K562 (cell line): ENCODE results near the gene ASPRV1. TPM values are rescaled to one million over a fixed set of nuclear protein-coding genes. Genes with fewer than 3 reads are reported as not detected.

ENCODE experiments used
- ATF1 ChIP-seq, 2 experiments: fragments of 450-650 bp in 1 of 2; IDR thresholded peaks; 2 replicates each; pipeline ENCODE4 v1.6.1; 2016; ENCODE audit warnings: missing compliant biosample characterization in 1 of 2, missing genetic modification characterization in 1 of 2
- DDX20 ChIP-seq: fragments of 450-650 bp; IDR thresholded peaks from 2 replicates; pipeline ENCODE4 v1.6.1; 2016; ENCODE audit warnings: missing genetic modification characterization, low read depth, mild to moderate bottlenecking, missing compliant biosample characterization, moderate library complexity
- DPF2 ChIP-seq: fragments of 450-650 bp; IDR thresholded peaks from 2 replicates; pipeline ENCODE4 v1.6.1; 2016
- E2F5 ChIP-seq: sonication (generic); formaldehyde crosslinking; IDR thresholded peaks from 2 replicates; pipeline ENCODE4 v1.8.0; 2022; ENCODE audit warnings: mild to moderate bottlenecking, missing genetic modification reagents
- ELF1 ChIP-seq: fragments of 200-800 bp; sonication (Bioruptor generic); IDR thresholded peaks from 2 replicates; pipeline ENCODE4 v1.6.1; 2016; ENCODE audit warnings: missing genetic modification characterization, missing compliant biosample characterization
- EP400 ChIP-seq: fragments of 450-650 bp; IDR thresholded peaks from 2 replicates; pipeline ENCODE4 v1.6.1; 2017; ENCODE audit warnings: antibody characterized with exemption, mild to moderate bottlenecking, moderate library complexity
- FOXK2 ChIP-seq, 2 experiments: fragments of 450-650 bp; IDR thresholded peaks in 1 of 2; conservative IDR thresholded peaks in 1 of 2; 2 replicates each; pipeline ENCODE4 v1.6.1; 2016; ENCODE audit warnings: low read depth in 2 of 2, mild to moderate bottlenecking in 1 of 2
- GATAD2B ChIP-seq: fragments of 450-650 bp; IDR thresholded peaks from 2 replicates; pipeline ENCODE4 v1.6.1; 2017; ENCODE audit warnings: mild to moderate bottlenecking, borderline replicate concordance
- MITF ChIP-seq: IDR thresholded peaks from 2 replicates; pipeline ENCODE4 v1.6.1; 2014; ENCODE audit warnings: antibody characterized with exemption
- MNT ChIP-seq, 2 experiments: fragments of 450-650 bp; conservative IDR thresholded peaks; 2 replicates each; pipeline ENCODE4 v1.6.1; 2017; ENCODE audit warnings: mild to moderate bottlenecking in 2 of 2, moderate library complexity in 2 of 2
- MTA1 ChIP-seq: fragments of 450-650 bp; IDR thresholded peaks from 2 replicates; pipeline ENCODE4 v1.6.1; 2017; ENCODE audit warnings: borderline replicate concordance
- PKNOX1 ChIP-seq: fragments of 450-650 bp; IDR thresholded peaks from 2 replicates; pipeline ENCODE4 v1.6.1; 2016
- POLR2G ChIP-seq: fragments of 200-400 bp; formaldehyde crosslinking; IDR thresholded peaks from 2 replicates; pipeline ENCODE4 v1.6.1; 2017; ENCODE audit warnings: low read depth, mild to moderate bottlenecking, antibody characterized with exemption, low read length, moderate library complexity
- RCOR1 ChIP-seq, 2 experiments: IDR thresholded peaks; 2 replicates each; pipeline ENCODE4 v1.6.1; 2012; ENCODE audit warnings: low read depth in 2 of 2, low read length in 2 of 2, borderline replicate concordance in 1 of 2, improper control_type of control experiment in 1 of 2
- SETDB1 ChIP-seq: IDR thresholded peaks from one replicate; pipeline ENCODE4 v1.6.1; 2012; ENCODE audit warnings: low read length, control low read depth, inconsistent platforms
- XRCC3 ChIP-seq: fragments of 450-650 bp; IDR thresholded peaks from 2 replicates; pipeline ENCODE4 v1.6.1; 2017; ENCODE audit warnings: mild to moderate bottlenecking, moderate library complexity
- ZBTB49 ChIP-seq: sonication (generic); formaldehyde crosslinking; IDR thresholded peaks from 2 replicates; pipeline ENCODE4 v1.8.0; 2022; ENCODE audit warnings: missing genetic modification reagents, mild to moderate bottlenecking, borderline replicate concordance
- ZFP36 ChIP-seq: fragments of 150-350 bp; IDR thresholded peaks from 2 replicates; pipeline ENCODE4 v1.6.1; 2018; ENCODE audit warnings: low read length, low read depth; ENCODE audit not compliant: partially characterized antibody
- ZNF263 ChIP-seq: sonication (generic); formaldehyde crosslinking; IDR thresholded peaks from 2 replicates; pipeline ENCODE4 v1.8.0; 2022; ENCODE audit warnings: mild to moderate bottlenecking, missing genetic modification reagents, borderline replicate concordance
- polyA plus RNA-seq, 8 experiments: library from polyadenylated mRNA; depleted of rRNA in 4 of 8; stranded (reverse) in 5 of 8; unstranded in 3 of 8; fragments of >200 nt; fragmentation: Nextera tagmentation in 2 of 8; fragmentation: Illumina TruSeq in 1 of 8; extraction: Ambion mirVana in 2 of 8; extraction: Trizol in 1 of 8; gene quantifications; 2 replicates each; pipeline versions ENCODE4 v1.2.1 to v1.2.3, GENCODE V29; 2011 to 2014; ENCODE audit warnings: inconsistent platforms in 1 of 8, missing spikeins in 1 of 8
- total RNA-seq, 7 experiments: library from RNA; depleted of rRNA in 6 of 7; stranded (reverse); fragments of >200 nt in 6 of 7; fragmentation: Illumina TruSeq in 2 of 7; extraction: Trizol in 2 of 7; gene quantifications; 2 replicates each; pipeline versions ENCODE4 v1.2.1 to v1.2.3, GENCODE V29; 2011 to 2021; ENCODE audit warnings: low replicate concordance in 1 of 7

ASPRV1 gene
- total and polyA plus RNA-seq, 9 of the 15 experiments (the other 6 are each of a cell fraction or from before 2014, with no cell fraction given): 0.17 to 0.72 (median 0.47) TPM; not detected in 1

- TF ChIP-seq E2F5 (CRISPR knock-in tag) (no peak), PKNOX1 (0 out of 2 replicates have a peak, but pooled peaks have one; percentile 3), MTA1 (0 out of 2 replicates have a peak, but pooled peaks have one; percentile 5), ATF1 (CRISPR knock-in tag; IDR thresholded peaks at IDR 0.05) (no peak), ATF1 (tag; IDR thresholded peaks at IDR 0.05) (no peak), EP400 (0 out of 2 replicates have a peak, but pooled peaks have one; percentile 2), SETDB1 (no peak), ZBTB49 (CRISPR knock-in tag) (no peak), DPF2 (0 out of 2 replicates have a peak, but pooled peaks have one; percentile 16), DDX20 (no peak), XRCC3 (no peak), ELF1 (tag) (peak; percentile 27; the same call in 1 of the 2 replicates), POLR2G (no peak), RCOR1 (IDR thresholded peaks at IDR 0.05; ENCODE audit: borderline replicate concordance in 1 of 2, low read depth in 2 of 2, low read length in 2 of 2) (no peak), MITF (no peak), GATAD2B (peak; percentile 20; the same call in 1 of the 2 replicates), MNT (conservative IDR thresholded peaks at IDR 0.05) (no peak), ZFP36 (peak; percentile 97), ZNF263 (peak; percentile 85), FOXK2 (conservative IDR thresholded peaks at IDR 0.05 in 1 of 2, IDR thresholded peaks at IDR 0.05 in 1 of 2; ENCODE audit: low read depth in 2 of 2) (0 out of 4 replicates have a peak, but pooled peaks of 1 of the 2 experiments have one; percentile 9)
These were observed 49.2 kb upstream of the ASPRV1 start (continued) for GRCh38 chr2:70010576-70011111.
